Measurements from ENCODE around the gene CYB5R4.
"Not testable (repeated sequence)": the region's sequence is repeated elsewhere in the genome, so short reads cannot be mapped to it uniquely, and the experiment has no call there.

The CYB5R4 gene

GRCh38 chr6:83914953-83915352, 55.5 kb downstream of the CYB5R4 start:
- DNase-seq, result no peak

- DNase-seq, result no peak
Measured at GRCh38 chr6:83917001-83917400, 57.5 kb downstream of the CYB5R4 start.

- DNase-seq, result no peak
Measured at GRCh38 chr6:83920017-83920416, 60.5 kb downstream of the CYB5R4 start.

- DNase-seq, result peak in 1 of 2 experiments; percentile 1
Measured at GRCh38 chr6:83921315-83921714, 61.8 kb downstream of the CYB5R4 start.

GRCh38 chr6:83927470-83927869, 68.0 kb downstream of the CYB5R4 start:
- no peak for DNase-seq

GRCh38 chr6:83928286-83928685, 68.8 kb downstream of the CYB5R4 start:
- DNase-seq, result no peak

GRCh38 chr6:83946201-83946833, 86.8 kb downstream of the CYB5R4 start:
- DNase-seq, result not testable (repeated sequence)

- not testable (repeated sequence) for DNase-seq
Measured at GRCh38 chr6:83947983-83948382, 88.5 kb downstream of the CYB5R4 start.

- no peak for DNase-seq
Measured at GRCh38 chr6:83948851-83949250, 89.4 kb downstream of the CYB5R4 start.

GRCh38 chr6:83951423-83951822, 91.9 kb downstream of the CYB5R4 start:
- DNase-seq, result not testable (repeated sequence)

- DNase-seq, result no peak
Measured at GRCh38 chr6:83952830-83953229, 93.3 kb downstream of the CYB5R4 start.

- DNase-seq, result no peak
Measured at GRCh38 chr6:83954371-83954770, 94.9 kb downstream of the CYB5R4 start.

- no peak for DNase-seq
Measured at GRCh38 chr6:83958241-83958685, 98.8 kb downstream of the CYB5R4 start.

GRCh38 chr6:83960664-83961063, 101.2 kb downstream of the CYB5R4 start:
- DNase-seq, result no peak

GRCh38 chr6:83962582-83962981, 103.1 kb downstream of the CYB5R4 start:
- DNase-seq, result no peak

GRCh38 chr6:83966539-83966938, 107.0 kb downstream of the CYB5R4 start:
- no peak for DNase-seq

- no peak for DNase-seq
Measured at GRCh38 chr6:83970582-83970981, 111.1 kb downstream of the CYB5R4 start.

- DNase-seq, result no peak
Measured at GRCh38 chr6:83974409-83975050, 115.0 kb downstream of the CYB5R4 start.

GRCh38 chr6:83976037-83976755, 116.7 kb downstream of the CYB5R4 start:
- no peak for DNase-seq

- DNase-seq, result no peak
Measured at GRCh38 chr6:83976871-83977270, 117.4 kb downstream of the CYB5R4 start.

- no peak for DNase-seq
Measured at GRCh38 chr6:83978324-83978734, 118.8 kb downstream of the CYB5R4 start.

- DNase-seq, result no peak
Measured at GRCh38 chr6:83978997-83979396, 119.5 kb downstream of the CYB5R4 start.

- no peak for DNase-seq
Measured at GRCh38 chr6:83984411-83984810, 124.9 kb downstream of the CYB5R4 start.

GRCh38 chr6:83985308-83985713, 125.8 kb downstream of the CYB5R4 start:
- DNase-seq, result no peak
